CD14-positive monocyte (primary cell): ENCODE results near the gene NDUFAF8. TPM values are rescaled to one million over a fixed set of nuclear protein-coding genes. Genes with fewer than 3 reads are reported as not detected.

Experiments
- DNase-seq, 3 donors: peaks; one replicate each; pipeline ENCODE4 v3.0.0-alpha.2; 2011 to 2022
- H2AFZ ChIP-seq: 2 replicates; pipeline ENCODE4 v1.6.0; 2012; ENCODE audit warnings: mild to moderate bottlenecking, low read depth, low read length, inconsistent platforms; ENCODE audit not compliant: insufficient read depth, poor library complexity, severe bottlenecking
- H3K27ac ChIP-seq, 2 donors: 1 replicate in 1 of 2; 2 replicates in 1 of 2; pipeline ENCODE4 v1.5.1; 2012 to 2013; ENCODE audit warnings: low read length in 2 of 2, control low read depth in 1 of 2, inconsistent platforms in 1 of 2, low read depth in 1 of 2, mild to moderate bottlenecking in 1 of 2
- H3K27me3 ChIP-seq, 2 donors: one replicate each; pipeline versions ENCODE4 v1.6.0 to v1.6.1; 2011 to 2013; ENCODE audit warnings: low read length in 2 of 2; ENCODE audit not compliant: control insufficient read depth in 2 of 2, insufficient read depth in 2 of 2
- H3K36me3 ChIP-seq, 2 donors: replicated peaks in 1 of 2; 1 replicate in 1 of 2; 2 replicates in 1 of 2; pipeline versions ENCODE4 v1.5.1 to v1.6.1; 2012 to 2013; ENCODE audit warnings: low read length in 2 of 2, control low read depth in 1 of 2, inconsistent platforms in 1 of 2, mild to moderate bottlenecking in 1 of 2; ENCODE audit not compliant: insufficient read depth in 2 of 2, control insufficient read depth in 1 of 2
- H3K4me1 ChIP-seq, 2 donors: 1 replicate in 1 of 2; 2 replicates in 1 of 2; pipeline versions ENCODE4 v1.5.1 to v1.6.1; 2012 to 2013; ENCODE audit warnings: low read length in 2 of 2, control low read depth in 1 of 2, inconsistent platforms in 1 of 2, mild to moderate bottlenecking in 1 of 2, moderate library complexity in 1 of 2; ENCODE audit not compliant: insufficient read depth in 2 of 2, control insufficient read depth in 1 of 2
- H3K4me2 ChIP-seq: replicated peaks from 2 replicates; pipeline ENCODE3; 2012; ENCODE audit warnings: low read length, moderate library complexity, mild to moderate bottlenecking; ENCODE audit not compliant: poor library complexity, severe bottlenecking; ENCODE audit errors: extremely low read depth
- H3K4me3 ChIP-seq, 3 experiments: fragments of 200-600 bp in 1 of 3; sonication (generic) in 1 of 3; replicated peaks in 1 of 3; 1 replicate in 2 of 3; 2 replicates in 1 of 3; pipeline ENCODE4 v1.5.1; 2011 to 2013; ENCODE audit warnings: low read length in 3 of 3, mild to moderate bottlenecking in 3 of 3, control low read depth in 2 of 3, low read depth in 2 of 3, inconsistent platforms in 1 of 3, moderate library complexity in 1 of 3
- H3K79me2 ChIP-seq: 2 replicates; pipeline ENCODE4 v1.6.0; 2012; ENCODE audit warnings: mild to moderate bottlenecking, control low read depth, inconsistent platforms, low read length, moderate library complexity; ENCODE audit not compliant: insufficient read depth
- H3K9ac ChIP-seq: 2 replicates; pipeline ENCODE4 v1.6.0; 2017; ENCODE audit warnings: low read length, mild to moderate bottlenecking; ENCODE audit not compliant: insufficient read depth, poor library complexity, severe bottlenecking
- H3K9me3 ChIP-seq, 2 donors: replicated peaks in 1 of 2; 1 replicate in 1 of 2; 2 replicates in 1 of 2; pipeline versions ENCODE4 v1.5.1 to v1.6.1; 2012 to 2013; ENCODE audit warnings: low read length in 2 of 2, control low read depth in 1 of 2; ENCODE audit not compliant: control insufficient read depth in 1 of 2, insufficient read depth in 1 of 2
- H4K20me1 ChIP-seq: 2 replicates; pipeline ENCODE4 v1.6.0; 2012; ENCODE audit warnings: mild to moderate bottlenecking, low read length, control low read depth, moderate library complexity; ENCODE audit not compliant: insufficient read depth
- H3K27ac Mint-ChIP-seq, 7 donors: one replicate each; pipeline ENCODE4 v1.8.0; 2020; ENCODE audit warnings: mild to moderate bottlenecking in 7 of 7, mixed read lengths in 7 of 7, moderate library complexity in 6 of 7, inconsistent platforms in 2 of 7
- H3K27me3 Mint-ChIP-seq, 3 donors: one replicate each; pipeline ENCODE4 v1.8.0; 2021 to 2022; ENCODE audit warnings: low read depth in 3 of 3, mild to moderate bottlenecking in 3 of 3, mixed read lengths in 3 of 3, moderate library complexity in 3 of 3, inconsistent platforms in 1 of 3
- H3K36me3 Mint-ChIP-seq, 2 donors: one replicate each; pipeline ENCODE4 v1.8.0; 2020; ENCODE audit warnings: mixed read lengths in 2 of 2, inconsistent platforms in 1 of 2, mild to moderate bottlenecking in 1 of 2
- H3K4me1 Mint-ChIP-seq: one replicate; pipeline ENCODE4 v1.8.0; 2020; ENCODE audit warnings: mild to moderate bottlenecking, mixed read lengths
- H3K4me3 Mint-ChIP-seq, 2 donors: one replicate each; pipeline ENCODE4 v1.8.0; 2020; ENCODE audit warnings: mild to moderate bottlenecking in 2 of 2, mixed read lengths in 2 of 2, moderate library complexity in 1 of 2
- H3K9me3 Mint-ChIP-seq, 7 donors: one replicate each; pipeline ENCODE4 v1.8.0; 2020 to 2022; ENCODE audit warnings: mixed read lengths in 7 of 7, mild to moderate bottlenecking in 6 of 7, moderate library complexity in 6 of 7, inconsistent platforms in 2 of 7
- CTCF ChIP-seq: fragments of 200-600 bp; IDR thresholded peaks from one replicate; pipeline ENCODE4 v1.8.0; 2022; ENCODE audit warnings: antibody characterized with exemption, mild to moderate bottlenecking
- WGBS: methylation state at CpG from one replicate; pipeline ENCODE4 v1.1.5; 2013; ENCODE audit warnings: missing lambda C conversion rate; ENCODE audit not compliant: insufficient coverage; 5-methylcytosine and 5-hydroxymethylcytosine counted together
- intact Hi-C, 2 donors: fragments of 100-400 bp; cut with micrococcal nuclease; formaldehyde crosslinking; loops; one replicate each; pipeline versions ENCODE4 v1.15.0 to v1.15.1; 2023
- polyA plus RNA-seq, 3 donors: library from polyadenylated mRNA; depleted of rRNA in 1 of 3; unstranded in 2 of 3; stranded (reverse) in 1 of 3; fragments of 300-500 nt in 2 of 3; fragments of >200 nt in 1 of 3; fragmentation: Illumina TruSeq in 2 of 3; gene quantifications; 1 replicate in 2 of 3; 2 replicates in 1 of 3; pipeline ENCODE4 v1.2.3, GENCODE V29; 2012 to 2021

NDUFAF8 gene
- polyA plus RNA-seq, 3 donors, result 27.0 to 61.3 (median 41.0) TPM

GRCh38 chr17:81285179-81285878, 46.2 kb downstream of the NDUFAF8 start:
- Histone ChIP-seq H3K9me3 (no peaks in the 10 kb centered on the region), H3K4me2 (peak overlapping the region; percentile 86), H3K27me3 (no peaks in the 10 kb centered on the region), H2AFZ (peak overlapping the region; percentile 83), H3K79me2 (peaks cover 79% of the 10 kb centered on the region), H4K20me1 (peaks cover 14% of the 10 kb centered on the region), H3K4me1 (peaks cover 60 to 61% of the 10 kb centered on the region in 2 donors), H3K4me3 (peak overlapping the region; percentile 5 to 75 (median 44)), H3K36me3 (peaks cover 34 to 46% of the 10 kb centered on the region in 2 donors), H3K27ac (peak overlapping the region; percentile 95 to 97), H3K9ac (peak overlapping the region; percentile 69)
- Mint-ChIP-seq H3K4me3 (peak overlapping the region; percentile 79 to 84), H3K27me3 (no peaks in the 10 kb centered on the region), H3K4me1 (peaks cover 54% of the 10 kb centered on the region), H3K27ac (peak overlapping the region; percentile 93 to 98 (median 96)), H3K36me3 (peaks cover 41 to 74% of the 10 kb centered on the region in 2 donors), H3K9me3 (no peaks in the 10 kb centered on the region)
- no peak for TF ChIP-seq CTCF
- peak; percentile 97 to 98 (median 98) for DNase-seq
- intact Hi-C loops, result loop anchor here in 1 of 2 donors (10.0 kb wide), 2 partner anchors 109 to 199 kb away; partner anchors contain the start of gene BAHCC1
- WGBS, result 3% methylated on average over 37 of the region's 37 CpGs

GRCh38 chr17:81285894-81286293, 46.8 kb downstream of the NDUFAF8 start:
- Histone ChIP-seq H3K4me2 (peak overlapping the region; percentile 86), H3K4me1 (peaks cover 66% of the 10 kb centered on the region in 2 donors), H3K27ac (peak overlapping the region; percentile 95 to 97), H3K9ac (peak overlapping the region; percentile 69), H2AFZ (peak overlapping the region; percentile 83), H3K9me3 (no peaks in the 10 kb centered on the region), H3K4me3 (peak overlapping the region in 2 of 3 experiments; percentile 12 to 75), H4K20me1 (peaks cover 12% of the 10 kb centered on the region), H3K27me3 (no peaks in the 10 kb centered on the region), H3K36me3 (peaks cover 29 to 44% of the 10 kb centered on the region in 2 donors), H3K79me2 (peaks cover 84% of the 10 kb centered on the region)
- peak overlapping the region; percentile 79 to 84 for H3K4me3 Mint-ChIP-seq
- H3K4me1 Mint-ChIP-seq, result peaks cover 60% of the 10 kb centered on the region
- H3K9me3 Mint-ChIP-seq, result no peaks in the 10 kb centered on the region
- H3K27me3 Mint-ChIP-seq, result no peaks in the 10 kb centered on the region
- H3K36me3 Mint-ChIP-seq, result peaks cover 39 to 73% of the 10 kb centered on the region in 2 donors
- WGBS, result 36% methylated on average over 11 of the region's 12 CpGs
- intact Hi-C loops, result loop anchor here in 1 of 2 donors (10.0 kb wide), 2 partner anchors 109 to 199 kb away; partner anchors contain the start of gene BAHCC1
- no peak for DNase-seq
- H3K27ac Mint-ChIP-seq, result peak overlapping the region; percentile 93 to 98 (median 96)
- TF ChIP-seq CTCF, result no peak
